ENCODE results near the gene CNTN3.

The CNTN3 gene

GRCh38 chr3:74614107-74614967, at the start of gene CNTN3:
Gene CNTN3, minus strand, starts transcription at chr3:74614659. Its CDS starts 93,547 bp downstream, at chr3:74521112.
- no peak for DNase-seq

- DNase-seq, result no peak
Observed at GRCh38 chr3:74663178-74663577, 48.7 kb upstream of the CNTN3 start.

- DNase-seq, result no peak
Observed at GRCh38 chr3:74661672-74662071, 47.2 kb upstream of the CNTN3 start.

- DNase-seq, result no peak
Observed at GRCh38 chr3:74651885-74652284, 37.4 kb upstream of the CNTN3 start.

GRCh38 chr3:74651292-74651691, 36.8 kb upstream of the CNTN3 start:
- DNase-seq, result no peak

- no peak for DNase-seq
Observed at GRCh38 chr3:74648107-74648506, 33.6 kb upstream of the CNTN3 start.

- no peak for DNase-seq
Observed at GRCh38 chr3:74646094-74646493, 31.6 kb upstream of the CNTN3 start.

- DNase-seq, result no peak
Observed at GRCh38 chr3:74643636-74644035, 29.2 kb upstream of the CNTN3 start.

GRCh38 chr3:74642876-74643275, 28.4 kb upstream of the CNTN3 start:
- no peak for DNase-seq

- no peak for DNase-seq
Observed at GRCh38 chr3:74640211-74640610, 25.8 kb upstream of the CNTN3 start.

GRCh38 chr3:74639681-74640080, 25.2 kb upstream of the CNTN3 start:
- no peak for DNase-seq

- no peak for DNase-seq
Observed at GRCh38 chr3:74636981-74637380, 22.5 kb upstream of the CNTN3 start.

GRCh38 chr3:74633021-74633420, 18.6 kb upstream of the CNTN3 start:
- DNase-seq, result no peak

GRCh38 chr3:74631351-74632140, 17.1 kb upstream of the CNTN3 start:
- no peak for DNase-seq

- DNase-seq, result no peak
Observed at GRCh38 chr3:74630602-74631001, 16.1 kb upstream of the CNTN3 start.

- no peak for DNase-seq
Observed at GRCh38 chr3:74626011-74626410, 11.6 kb upstream of the CNTN3 start.

GRCh38 chr3:74624301-74624700, 9.8 kb upstream of the CNTN3 start:
- no peak for DNase-seq

GRCh38 chr3:74623261-74623836, 8.9 kb upstream of the CNTN3 start:
- DNase-seq, result no peak

- DNase-seq, result no peak
Observed at GRCh38 chr3:74621581-74621980, 7.1 kb upstream of the CNTN3 start.

GRCh38 chr3:74617776-74618175, 3.3 kb upstream of the CNTN3 start:
- DNase-seq, result no peak

GRCh38 chr3:74613521-74614106, 845 bp downstream of the CNTN3 start:
- DNase-seq, result no peak

- DNase-seq, result no peak
Observed at GRCh38 chr3:74613060-74613459, 1.4 kb downstream of the CNTN3 start.

GRCh38 chr3:74611206-74611605, 3.3 kb downstream of the CNTN3 start:
- DNase-seq, result no peak
